H1 (cell line): ENCODE data around the gene PALM. TPM values are rescaled to one million over a fixed set of nuclear protein-coding genes. Genes with fewer than 3 reads are reported as not detected.

ENCODE experiments used
- GTF2F1 ChIP-seq: IDR thresholded peaks from 2 replicates; pipeline ENCODE4 v1.6.1; 2012; ENCODE audit warnings: low read depth, low read length, improper control_type of control experiment, borderline replicate concordance
- polyA plus RNA-seq, 7 experiments: library from polyadenylated mRNA; depleted of rRNA in 3 of 7; stranded (reverse) in 5 of 7; unstranded in 2 of 7; fragments of >200 nt in 5 of 7; fragments of 200-250 nt in 2 of 7; gene quantifications; 1 replicate in 5 of 7; 2 replicates in 1 of 7; 4 replicates in 1 of 7; pipeline versions ENCODE4 v1.2.1 to v1.2.3, GENCODE V29; 2011 to 2013; ENCODE audit warnings: missing spikeins in 2 of 7, mixed read lengths in 2 of 7
- total RNA-seq: library from RNA; stranded (reverse); fragmentation: NEBNext Ultra II Directional; extraction: Animal tissue kit (Norgen Biotek cat#: 25700); gene quantifications from 2 replicates; pipeline ENCODE4 v1.2.1, GENCODE V29; 2021

Gene PALM
- total and polyA plus RNA-seq, 2 of the 8 experiments (the other 6 are each of a cell fraction or from before 2014, with no cell fraction given), result 5.7 to 16.5 TPM

GRCh38 chr19:769616-770015 lies 60.9 kb downstream of the PALM start (continued):
- TF ChIP-seq GTF2F1, result no peak
